ENCODE data around the gene MEST.

Gene MEST

DNA sequence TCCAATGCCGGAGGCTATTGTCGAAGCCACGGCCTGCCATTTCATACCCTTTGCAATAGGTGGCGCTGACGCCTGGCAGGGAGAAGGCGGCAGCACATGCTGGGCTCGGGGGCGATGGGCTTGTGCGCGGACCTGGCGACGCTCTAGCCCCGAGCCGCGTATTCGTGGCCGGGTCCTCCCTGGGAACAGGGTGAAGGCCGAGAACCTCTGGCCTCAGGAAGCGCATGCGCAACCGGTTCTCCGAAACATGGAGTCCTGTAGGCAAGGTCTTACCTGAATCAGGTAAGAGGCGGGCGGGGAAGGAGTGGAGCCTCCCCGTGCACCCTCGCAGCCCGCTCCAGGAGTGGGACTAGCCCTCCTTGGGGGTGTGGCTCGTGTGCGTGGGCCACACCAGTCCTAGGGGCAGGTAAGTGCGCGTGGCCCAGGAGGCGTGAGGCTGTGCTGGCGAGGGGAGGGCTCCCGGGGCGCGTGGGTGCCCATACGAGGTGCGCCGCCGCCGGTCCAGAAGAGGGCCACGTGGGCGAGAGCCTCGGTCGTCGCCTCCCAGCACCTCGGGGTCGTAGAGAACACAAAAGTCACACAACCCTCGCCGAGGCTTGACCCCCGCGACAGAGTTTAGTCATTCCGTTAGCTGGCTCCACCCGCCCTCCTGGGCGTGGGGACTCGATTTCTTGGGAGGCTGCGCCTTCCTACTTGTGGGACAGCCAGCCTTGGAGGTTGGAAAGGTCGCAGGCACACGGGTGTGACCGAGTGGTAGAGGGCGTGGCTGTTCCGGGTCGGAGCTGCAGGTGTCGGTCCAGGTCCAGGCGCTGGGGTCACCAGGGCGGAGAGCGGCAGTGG, 5.6 kb upstream of the MEST start:
- Histone ChIP-seq H3K36me3 (ENCODE audit: insufficient read depth, low read depth, low read length) (no peaks in the 10 kb centered on the region), H3K9ac (ENCODE audit: low read depth, low read length) (no peak overlapping the region), H3K27ac (ENCODE audit: low read length) (no peak overlapping the region)

DNA sequence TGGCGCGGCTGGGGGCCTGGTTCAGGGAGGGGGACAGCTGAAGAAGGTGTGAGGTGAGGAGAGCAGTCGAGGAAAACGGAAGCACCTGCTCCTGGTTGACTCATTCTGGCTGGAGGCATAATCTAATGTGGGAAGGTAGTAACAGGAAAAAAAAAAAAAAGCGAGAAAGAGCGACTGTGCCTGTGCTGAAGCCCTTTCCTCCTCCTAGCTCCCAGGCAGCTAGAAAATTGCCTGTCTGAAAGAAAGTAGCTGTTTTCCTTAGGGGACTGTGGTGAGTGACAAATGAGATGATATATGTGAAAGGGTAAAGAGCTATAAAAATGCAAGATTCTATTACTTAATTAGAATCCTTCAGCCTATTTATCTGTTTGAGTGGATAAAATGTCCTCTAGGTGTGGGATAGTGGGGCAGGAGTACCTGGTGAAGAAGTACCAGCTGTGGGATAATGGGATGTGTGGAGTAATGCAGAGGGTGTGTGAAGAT, 4.9 kb upstream of the MEST start:
- Histone ChIP-seq H3K27ac (ENCODE audit: low read length) (no peak overlapping the region), H3K9me3 (ENCODE audit: insufficient read depth, low read depth, low read length) (no peaks in the 10 kb centered on the region; the same call in 1 of the 2 replicates), H3K36me3 (ENCODE audit: insufficient read depth, low read depth, low read length) (no peaks in the 10 kb centered on the region), H3K9ac (ENCODE audit: low read depth, low read length) (no peak overlapping the region), H3K4me1 (ENCODE audit: insufficient read depth, low read length) (0 out of 2 replicates have a peak, but pooled peaks cover 3% of the 10 kb centered on the region), H3K27me3 (ENCODE audit: insufficient read depth, low read length) (peaks cover 27% of the 10 kb centered on the region), H3K4me3 (ENCODE audit: low read length) (peak overlapping the region; percentile 52)

More for the DNA sequence above, 5.6 kb upstream of the MEST start:
- H3K4me1 ChIP-seq (ENCODE audit: insufficient read depth, low read length): 0 out of 2 replicates have a peak, but pooled peaks cover 3% of the 10 kb centered on the region
- peak overlapping the region; percentile 52 for H3K4me3 ChIP-seq (ENCODE audit: low read length)
- no peaks in the 10 kb centered on the region; the same call in 1 of the 2 replicates for H3K9me3 ChIP-seq (ENCODE audit: insufficient read depth, low read depth, low read length)
- peaks cover 21% of the 10 kb centered on the region for H3K27me3 ChIP-seq (ENCODE audit: insufficient read depth, low read length)

DNA sequence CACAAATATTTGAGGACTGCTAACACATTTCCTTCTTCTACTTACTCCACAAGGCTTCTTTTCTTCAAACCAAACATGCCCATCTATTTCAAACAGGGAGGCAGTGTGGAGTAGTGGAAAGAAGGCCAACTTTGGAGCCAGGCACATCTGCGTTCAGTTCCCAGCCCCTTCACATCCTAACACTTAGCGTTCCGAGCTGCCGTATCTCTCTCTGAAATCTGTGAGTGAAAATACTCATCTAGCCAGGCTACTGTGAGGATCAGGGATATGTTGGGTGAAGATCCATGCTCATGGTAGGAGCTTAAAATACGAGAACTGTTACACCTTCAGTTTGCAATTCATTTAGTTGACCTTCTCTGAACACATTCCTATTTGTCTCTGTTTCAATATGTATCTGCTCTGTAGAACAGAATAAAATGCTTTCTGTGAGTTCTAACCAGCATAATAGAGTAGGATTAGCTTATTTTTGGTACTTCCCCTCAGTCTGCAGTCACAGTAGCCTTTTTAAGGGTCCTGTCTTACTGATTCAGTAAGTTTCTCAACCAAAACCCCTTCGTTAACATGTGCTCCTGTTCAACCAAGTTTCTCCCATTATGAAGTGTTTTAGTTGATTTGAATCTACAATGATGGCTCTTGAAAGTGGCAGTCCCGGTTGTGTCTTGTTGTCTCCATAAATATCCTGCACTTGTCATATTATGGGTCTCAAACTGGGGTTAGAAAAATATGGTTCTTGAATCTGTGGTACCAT, 3.3 kb upstream of the MEST start:
- Histone ChIP-seq H3K27me3 (ENCODE audit: insufficient read depth, low read length) (peaks cover 43% of the 10 kb centered on the region), H3K4me1 (ENCODE audit: insufficient read depth, low read length) (peaks cover 3% of the 10 kb centered on the region; the same call in 1 of the 2 replicates), H3K4me3 (ENCODE audit: low read length) (no peak overlapping the region), H3K9me3 (ENCODE audit: insufficient read depth, low read depth, low read length) (peaks cover 9% of the 10 kb centered on the region), H3K27ac (ENCODE audit: low read length) (no peak overlapping the region), H3K9ac (ENCODE audit: low read depth, low read length) (no peak overlapping the region), H3K36me3 (ENCODE audit: insufficient read depth, low read depth, low read length) (no peaks in the 10 kb centered on the region)

DNA sequence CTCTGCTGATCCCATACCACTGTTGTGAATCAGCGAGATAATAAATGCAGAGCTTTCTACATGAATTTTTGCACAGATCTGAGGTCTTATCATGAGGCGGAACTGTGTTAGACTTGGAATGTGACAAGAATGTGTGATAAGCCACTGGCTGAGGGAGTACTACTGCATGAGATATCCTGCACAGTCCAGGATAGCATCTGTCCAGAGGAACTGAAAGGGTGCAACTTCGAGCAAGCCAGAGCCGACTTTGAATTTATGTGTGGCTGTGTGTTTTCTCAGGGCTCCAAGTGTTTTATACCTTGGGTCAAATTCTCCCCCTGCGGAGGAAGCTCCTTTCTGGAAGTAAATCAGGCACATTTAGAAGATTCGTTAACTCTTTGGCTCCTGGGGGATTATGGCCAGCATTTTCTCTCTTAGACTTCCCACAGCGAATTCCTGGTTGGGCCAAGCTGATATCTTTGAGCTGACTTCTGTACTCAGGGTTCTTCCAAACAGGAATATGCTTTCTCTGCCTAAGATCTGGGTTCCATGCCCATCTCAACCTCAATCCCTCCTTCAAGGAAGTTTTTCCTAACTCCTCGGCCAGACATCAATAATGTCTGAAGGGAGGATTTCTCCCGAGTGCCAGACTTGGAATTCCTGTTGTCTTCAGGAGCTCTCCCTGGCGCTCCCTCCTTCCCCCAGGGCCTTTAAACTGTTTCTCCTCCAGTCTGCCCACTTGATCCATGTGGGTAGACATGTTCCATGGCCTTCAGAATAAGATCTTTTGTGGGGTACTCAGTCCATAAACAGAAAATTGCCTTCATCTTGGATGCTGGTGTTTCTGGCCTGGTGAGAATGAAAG, 2.5 kb upstream of the MEST start:
- Histone ChIP-seq H3K4me3 (ENCODE audit: low read length) (no peak overlapping the region), H3K27me3 (ENCODE audit: insufficient read depth, low read length) (peaks cover 51% of the 10 kb centered on the region), H3K36me3 (ENCODE audit: insufficient read depth, low read depth, low read length) (no peaks in the 10 kb centered on the region), H3K4me1 (ENCODE audit: insufficient read depth, low read length) (peaks cover 3% of the 10 kb centered on the region; the same call in 1 of the 2 replicates), H3K9ac (ENCODE audit: low read depth, low read length) (no peak overlapping the region), H3K9me3 (ENCODE audit: insufficient read depth, low read depth, low read length) (peaks cover 9% of the 10 kb centered on the region), H3K27ac (ENCODE audit: low read length) (no peak overlapping the region)

DNA sequence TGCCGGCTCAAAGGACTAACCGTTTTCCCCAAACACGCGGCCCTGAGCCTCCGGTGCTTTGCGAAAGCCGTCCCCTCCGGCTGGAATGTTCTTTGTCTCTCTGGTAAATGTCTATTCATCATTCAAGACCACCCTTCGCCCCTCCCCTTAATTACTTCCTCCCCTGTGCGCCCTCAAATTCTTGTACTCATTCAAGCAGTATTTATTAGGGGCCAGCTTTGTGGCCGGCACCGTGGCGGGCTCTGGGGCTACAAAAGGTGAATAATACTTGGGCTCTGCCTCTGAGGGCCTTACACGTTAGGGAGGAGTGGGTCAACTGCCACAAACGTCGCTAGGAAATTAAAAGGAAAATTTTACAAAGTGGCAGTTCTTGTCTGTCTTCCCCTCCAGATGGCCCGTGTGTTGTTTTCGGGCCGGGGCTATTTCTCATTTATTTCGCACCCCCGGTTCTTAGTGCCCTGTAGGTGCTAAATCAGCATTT, 1.5 kb upstream of the MEST start:
- Histone ChIP-seq H3K27me3 (ENCODE audit: insufficient read depth, low read length) (peaks cover 55% of the 10 kb centered on the region), H3K4me1 (ENCODE audit: insufficient read depth, low read length) (peaks cover 3% of the 10 kb centered on the region; the same call in 1 of the 2 replicates), H3K9me3 (ENCODE audit: insufficient read depth, low read depth, low read length) (peaks cover 9% of the 10 kb centered on the region), H3K36me3 (ENCODE audit: insufficient read depth, low read depth, low read length) (no peaks in the 10 kb centered on the region), H3K27ac (ENCODE audit: low read length) (no peak overlapping the region), H3K9ac (ENCODE audit: low read depth, low read length) (peak overlapping the region; percentile 65; the same call in 1 of the 2 replicates), H3K4me3 (ENCODE audit: low read length) (peak overlapping the region; percentile 59)

DNA sequence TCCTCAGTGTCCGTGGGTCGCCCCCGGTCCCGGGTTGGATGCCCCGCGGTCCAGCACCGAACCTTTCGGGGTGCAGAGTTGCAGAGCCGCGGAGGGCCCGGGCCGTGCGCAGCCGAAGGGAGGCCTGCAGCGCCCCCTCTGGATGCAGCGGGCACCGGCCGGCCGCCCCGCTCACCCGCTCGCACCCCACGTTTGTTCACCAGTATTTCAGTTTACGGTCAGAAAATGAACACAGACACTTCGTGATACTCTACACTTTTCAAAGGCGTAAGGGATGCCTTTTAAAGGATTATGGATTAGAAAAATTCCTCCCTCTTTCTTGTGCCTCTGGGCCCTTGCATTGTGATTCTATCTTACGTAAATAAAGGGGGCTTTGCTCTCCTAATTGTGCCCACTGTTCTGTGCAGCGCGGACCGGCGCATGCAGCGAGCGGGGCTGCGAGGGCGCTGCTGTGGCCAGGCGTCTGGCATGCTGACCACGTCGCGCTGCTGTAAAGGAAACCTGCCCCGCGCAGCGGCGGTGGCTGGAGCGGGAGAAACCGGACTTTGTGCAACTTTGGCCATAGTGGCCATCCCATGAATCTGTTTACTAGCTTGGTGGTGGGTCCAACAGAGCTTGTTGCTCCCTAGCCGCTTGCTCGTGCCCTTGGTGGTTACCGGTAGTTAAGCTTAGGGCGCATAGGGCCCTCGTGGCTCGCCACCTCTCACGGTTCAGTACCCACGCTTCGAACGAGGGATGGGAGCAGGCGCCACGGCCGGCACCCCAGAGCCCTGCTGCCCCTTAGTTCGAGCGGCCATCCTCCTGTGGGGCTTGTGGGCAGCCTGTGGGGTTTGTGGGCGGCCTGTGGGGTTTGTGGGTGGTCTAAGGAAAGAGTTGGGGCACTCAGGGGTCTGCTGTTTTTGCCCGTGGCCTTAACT, 739 bp upstream of the MEST start:
- H3K4me3 ChIP-seq (ENCODE audit: low read length): peak overlapping the region; percentile 59
- peaks cover 55% of the 10 kb centered on the region for H3K27me3 ChIP-seq (ENCODE audit: insufficient read depth, low read length)
- H3K27ac ChIP-seq (ENCODE audit: low read length): no peak overlapping the region
- peak overlapping the region; percentile 65; the same call in 1 of the 2 replicates for H3K9ac ChIP-seq (ENCODE audit: low read depth, low read length)
- H3K9me3 ChIP-seq (ENCODE audit: insufficient read depth, low read depth, low read length): peaks cover 9% of the 10 kb centered on the region
- peaks cover 3% of the 10 kb centered on the region; the same call in 1 of the 2 replicates for H3K4me1 ChIP-seq (ENCODE audit: insufficient read depth, low read length)
- H3K36me3 ChIP-seq (ENCODE audit: insufficient read depth, low read depth, low read length): no peaks in the 10 kb centered on the region

DNA sequence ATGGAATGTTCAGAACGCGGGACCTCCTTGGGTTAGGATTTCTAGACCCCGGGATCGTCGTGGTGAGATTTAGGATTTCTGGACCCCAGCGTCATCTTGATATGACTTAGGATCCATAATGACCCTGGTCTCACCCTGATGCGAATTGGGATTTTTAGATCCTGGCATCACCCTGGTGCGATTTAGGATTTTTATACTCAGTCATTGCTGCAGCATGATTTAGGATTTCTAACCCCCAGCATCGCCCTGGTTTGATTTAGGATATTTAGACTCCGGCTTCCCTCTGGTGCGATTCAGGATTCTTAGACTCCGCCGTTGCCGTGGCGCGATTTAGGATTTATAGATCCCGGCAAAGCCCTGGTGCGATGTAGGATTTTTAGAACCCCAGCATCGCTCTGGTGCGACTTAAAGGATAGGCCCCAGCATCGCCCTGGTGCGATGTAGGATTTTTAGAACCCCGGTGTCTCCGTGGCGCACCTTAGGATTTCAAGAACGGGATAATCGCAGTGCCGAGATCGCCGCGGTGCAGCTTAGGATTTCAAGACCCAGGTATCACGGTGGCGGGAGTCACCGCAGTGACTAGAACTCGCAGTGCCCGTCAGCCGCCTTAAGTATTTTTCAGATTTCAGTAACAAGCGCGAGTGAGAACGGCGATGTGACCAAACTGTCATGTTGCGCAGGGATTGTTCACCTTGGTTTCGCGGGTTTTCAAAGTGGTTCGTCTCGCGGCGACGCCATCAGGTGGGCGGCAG, 814 bp downstream of the MEST start:
- Histone ChIP-seq H3K27ac (ENCODE audit: low read length) (no peak overlapping the region), H3K9me3 (ENCODE audit: insufficient read depth, low read depth, low read length) (peaks cover 9% of the 10 kb centered on the region), H3K36me3 (ENCODE audit: insufficient read depth, low read depth, low read length) (peaks cover 11% of the 10 kb centered on the region), H3K27me3 (ENCODE audit: insufficient read depth, low read length) (peaks cover 55% of the 10 kb centered on the region), H3K9ac (ENCODE audit: low read depth, low read length) (peak overlapping the region; percentile 63), H3K4me1 (ENCODE audit: insufficient read depth, low read length) (peaks cover 3% of the 10 kb centered on the region; the same call in 1 of the 2 replicates), H3K4me3 (ENCODE audit: low read length) (peak overlapping the region; percentile 80)

DNA sequence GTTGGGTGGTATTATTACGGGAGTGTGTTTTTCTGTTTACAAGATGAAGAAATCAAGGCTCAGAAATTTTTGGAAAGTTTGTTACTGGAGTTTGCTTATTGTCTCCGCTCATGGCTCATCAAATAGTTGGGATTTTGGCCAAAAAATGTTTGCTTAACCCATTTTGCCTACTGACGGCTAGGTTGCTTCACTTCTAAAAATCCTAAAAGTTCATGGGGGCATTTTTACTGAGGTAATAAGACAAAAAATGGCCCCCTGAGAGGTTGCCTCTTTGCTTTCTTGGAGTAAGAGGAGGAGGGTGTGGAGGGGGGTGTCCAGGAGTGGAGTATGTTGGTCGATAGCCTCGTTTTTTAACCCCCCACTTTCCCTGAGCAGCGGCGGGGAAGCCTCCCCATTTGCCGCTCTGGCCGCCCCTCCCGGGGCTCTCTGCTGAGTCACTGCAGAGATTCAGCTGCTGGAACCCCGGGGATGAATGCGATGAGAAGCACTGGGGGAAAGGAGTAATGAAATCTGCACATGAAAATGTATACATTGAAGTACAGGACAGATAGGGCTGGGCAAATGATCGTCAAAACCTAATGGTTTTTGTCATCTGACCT, 1.5 kb downstream of the MEST start:
- Histone ChIP-seq H3K36me3 (ENCODE audit: insufficient read depth, low read depth, low read length) (peaks cover 18% of the 10 kb centered on the region), H3K4me1 (ENCODE audit: insufficient read depth, low read length) (peaks cover 3% of the 10 kb centered on the region; the same call in 1 of the 2 replicates), H3K27ac (ENCODE audit: low read length) (no peak overlapping the region), H3K4me3 (ENCODE audit: low read length) (peak overlapping the region; percentile 80), H3K9me3 (ENCODE audit: insufficient read depth, low read depth, low read length) (peaks cover 9% of the 10 kb centered on the region), H3K27me3 (ENCODE audit: insufficient read depth, low read length) (peaks cover 55% of the 10 kb centered on the region), H3K9ac (ENCODE audit: low read depth, low read length) (peak overlapping the region; percentile 63)

DNA sequence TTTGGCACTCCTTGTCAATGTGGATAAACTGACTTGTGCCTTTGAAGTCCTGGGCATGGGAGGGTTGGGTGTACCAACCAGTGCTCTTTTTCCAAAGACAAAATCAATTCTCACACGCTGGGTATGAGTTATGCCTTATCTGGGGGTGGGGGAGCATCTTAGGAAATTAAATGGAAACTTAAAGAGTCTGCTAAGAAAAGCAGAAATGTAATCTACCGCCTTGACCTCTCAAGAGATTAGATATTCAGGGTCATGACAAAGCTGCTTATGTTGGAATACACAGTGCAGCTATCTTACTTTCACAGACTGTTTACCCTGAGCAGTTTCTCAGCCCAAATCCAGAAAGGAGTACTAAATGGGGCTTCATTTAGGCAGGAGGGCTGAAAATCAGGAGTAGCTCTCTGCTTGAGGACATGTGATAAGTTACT, 2.6 kb downstream of the MEST start:
- H3K9me3 ChIP-seq (ENCODE audit: insufficient read depth, low read depth, low read length): peaks cover 9% of the 10 kb centered on the region
- peaks cover 53% of the 10 kb centered on the region for H3K27me3 ChIP-seq (ENCODE audit: insufficient read depth, low read length)
- peaks cover 2% of the 10 kb centered on the region; the same call in 1 of the 2 replicates for H3K4me1 ChIP-seq (ENCODE audit: insufficient read depth, low read length)
- H3K36me3 ChIP-seq (ENCODE audit: insufficient read depth, low read depth, low read length): peaks cover 28% of the 10 kb centered on the region
- H3K4me3 ChIP-seq (ENCODE audit: low read length): no peak overlapping the region
- no peak overlapping the region for H3K9ac ChIP-seq (ENCODE audit: low read depth, low read length)
- no peak overlapping the region for H3K27ac ChIP-seq (ENCODE audit: low read length)

All from iPS-20b (cell line).